ENCODE measurements around the gene SLC16A13. TPM values are rescaled to one million over a fixed set of nuclear protein-coding genes. Genes with fewer than 3 reads are reported as not detected.

Gene SLC16A13
- total RNA-seq, 1 experiment from 2014 or later = 7.5 TPM

- Mint-ChIP-seq H3K27ac (ENCODE audit: low read depth, unreplicated experiment) (no peak overlapping the region), H3K4me3 (ENCODE audit: unreplicated experiment) (no peak overlapping the region), H3K36me3 (ENCODE audit: insufficient read depth, unreplicated experiment) (no peaks in the 10 kb centered on the region), H3K9me3 (ENCODE audit: unreplicated experiment) (no peaks in the 10 kb centered on the region), H3K27me3 (ENCODE audit: insufficient read depth, unreplicated experiment) (no peaks in the 10 kb centered on the region), H3K4me1 (ENCODE audit: insufficient read depth, unreplicated experiment) (peaks cover 23% of the 10 kb centered on the region)
- ChIA-PET CTCF (interaction anchor here (0.6 to 5.3 kb wide), 41 partner anchors 9 to 1186 kb away, joined by 3 to 48 read pairs (median 4); partner anchors contain the start of genes KIAA0753, SLC16A13, TEKT1 and TXNDC17), POLR2A (interaction anchor here (1.0 to 2.0 kb wide), 3 partner anchors 10 to 18 kb away, joined by 3 to 15 read pairs (median 10); partner anchors contain the start of genes RNASEK and SLC16A13)
- no TSS peak for BruUV-seq (replicated peaks)
- intact Hi-C loops (cut with micrococcal nuclease) = loop anchor here (5.0 kb wide), 1 partner anchor 355 kb away; no protein-coding TSS in a partner anchor
- peak; percentile 84 for TF ChIP-seq CTCF (IDR thresholded peaks at IDR 0.05; ENCODE audit: unreplicated experiment)
- peak; percentile 75 for DNase-seq (ENCODE audit: unreplicated experiment)
Observed at GRCh38 chr17:7021993-7022778, 13.6 kb upstream of the SLC16A13 start.

- H3K36me3 Mint-ChIP-seq (ENCODE audit: insufficient read depth, unreplicated experiment) = no peaks in the 10 kb centered on the region
- ChIA-PET CTCF (interaction anchor here (0.6 to 5.3 kb wide), 7 partner anchors 8 to 191 kb away, joined by 3 to 48 read pairs (median 6); partner anchors contain the start of gene TEKT1), POLR2A (interaction anchor here (0.5 kb wide), 1 partner anchor 161 kb away, joined by 3 read pairs; no protein-coding TSS in a partner anchor)
- no peak for DNase-seq (ENCODE audit: unreplicated experiment)
- intact Hi-C loops (cut with micrococcal nuclease) = loop anchor here (5.0 kb wide), 1 partner anchor 356 kb away; no protein-coding TSS in a partner anchor
- no peak within 1 kb of the TSS for H3K4me3 Mint-ChIP-seq (ENCODE audit: unreplicated experiment)
- no peaks in the 10 kb centered on the region for H3K9me3 Mint-ChIP-seq (ENCODE audit: unreplicated experiment)
- no peak for TF ChIP-seq CTCF (IDR thresholded peaks at IDR 0.05; ENCODE audit: unreplicated experiment)
- peaks cover 23% of the 10 kb centered on the region for H3K4me1 Mint-ChIP-seq (ENCODE audit: insufficient read depth, unreplicated experiment)
- BruUV-seq (replicated peaks) = no TSS peak
- no peak within 1 kb of the TSS for H3K27ac Mint-ChIP-seq (ENCODE audit: low read depth, unreplicated experiment)
- H3K27me3 Mint-ChIP-seq (ENCODE audit: insufficient read depth, unreplicated experiment) = no peaks in the 10 kb centered on the region
Observed at GRCh38 chr17:7022781-7023571, 12.8 kb upstream of the SLC16A13 start, which contains the start of gene BCL6B. BCL6B (plus strand) TSS chr17:7023050; CDS start chr17:7023672, 622 bp downstream.

- H3K27ac Mint-ChIP-seq (ENCODE audit: low read depth, unreplicated experiment) = no peak overlapping the region
- H3K9me3 Mint-ChIP-seq (ENCODE audit: unreplicated experiment) = no peaks in the 10 kb centered on the region
- no peak overlapping the region for H3K4me3 Mint-ChIP-seq (ENCODE audit: unreplicated experiment)
- peaks cover 23% of the 10 kb centered on the region for H3K4me1 Mint-ChIP-seq (ENCODE audit: insufficient read depth, unreplicated experiment)
- ChIA-PET POLR2A (interaction anchor here (0.5 to 1.7 kb wide), 2 partner anchors 12 to 161 kb away, joined by 3 to 6 read pairs; partner anchors contain the start of gene SLC16A13), CTCF (interaction anchor here (0.6 to 3.5 kb wide), 4 partner anchors 20 to 574 kb away, joined by 3 to 27 read pairs (median 3); no protein-coding TSS in a partner anchor)
- H3K27me3 Mint-ChIP-seq (ENCODE audit: insufficient read depth, unreplicated experiment) = no peaks in the 10 kb centered on the region
- no peak for TF ChIP-seq CTCF (IDR thresholded peaks at IDR 0.05; ENCODE audit: unreplicated experiment)
- no TSS peak for BruUV-seq (replicated peaks)
- DNase-seq (ENCODE audit: unreplicated experiment) = peak; percentile 13
- intact Hi-C loops (cut with micrococcal nuclease) = loop anchor here (5.0 kb wide), 1 partner anchor 356 kb away; no protein-coding TSS in a partner anchor
- H3K36me3 Mint-ChIP-seq (ENCODE audit: insufficient read depth, unreplicated experiment) = no peaks in the 10 kb centered on the region
Observed at GRCh38 chr17:7023576-7024401, 12.0 kb upstream of the SLC16A13 start.
